DMS153 treated with DMSO at 0.1 percent for 48 hours (cell line): ENCODE data around the gene OR1C1.
"Not testable (repeated sequence)": the region's sequence is repeated elsewhere in the genome, so short reads cannot be mapped to it uniquely, and the experiment has no call there.

ENCODE experiments used
- DNase-seq: peaks from one replicate; lab custom pipeline; 2025; ENCODE audit not compliant: unreplicated experiment; lab: John Stamatoyannopoulos, UW

The OR1C1 gene, protein sequence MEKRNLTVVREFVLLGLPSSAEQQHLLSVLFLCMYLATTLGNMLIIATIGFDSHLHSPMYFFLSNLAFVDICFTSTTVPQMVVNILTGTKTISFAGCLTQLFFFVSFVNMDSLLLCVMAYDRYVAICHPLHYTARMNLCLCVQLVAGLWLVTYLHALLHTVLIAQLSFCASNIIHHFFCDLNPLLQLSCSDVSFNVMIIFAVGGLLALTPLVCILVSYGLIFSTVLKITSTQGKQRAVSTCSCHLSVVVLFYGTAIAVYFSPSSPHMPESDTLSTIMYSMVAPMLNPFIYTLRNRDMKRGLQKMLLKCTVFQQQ

GRCh38 chr1:247760456-247760855 lies at the start of gene OR1C1:
OR1C1 (minus strand) TSS chr1:247760556; CDS start chr1:247758406, 2,150 bp downstream.
- no peak for DNase-seq

DNA sequence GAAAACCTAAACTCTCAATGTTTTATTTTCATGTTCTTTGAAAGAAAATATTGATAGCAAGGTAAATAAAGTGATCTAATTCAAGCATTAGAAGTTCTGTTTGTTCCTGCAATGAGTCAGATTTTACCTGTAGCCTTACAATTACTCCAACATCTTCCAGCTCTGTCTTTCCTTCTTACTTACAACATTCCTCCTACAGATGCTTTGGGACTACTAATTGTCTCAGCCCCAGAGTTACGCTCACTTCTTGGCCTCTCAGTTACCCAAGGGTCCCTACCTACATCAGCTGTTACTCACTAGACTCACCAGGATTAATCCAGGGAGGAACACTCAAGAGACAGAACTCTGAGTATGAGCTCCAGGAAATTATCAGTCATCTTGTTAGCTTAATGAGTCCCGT lies 37.2 kb upstream of the OR1C1 start:
- no peak for DNase-seq

- no peak for DNase-seq
These were observed 9.2 kb upstream of the OR1C1 start for GRCh38 chr1:247769603-247770002.

DNA sequence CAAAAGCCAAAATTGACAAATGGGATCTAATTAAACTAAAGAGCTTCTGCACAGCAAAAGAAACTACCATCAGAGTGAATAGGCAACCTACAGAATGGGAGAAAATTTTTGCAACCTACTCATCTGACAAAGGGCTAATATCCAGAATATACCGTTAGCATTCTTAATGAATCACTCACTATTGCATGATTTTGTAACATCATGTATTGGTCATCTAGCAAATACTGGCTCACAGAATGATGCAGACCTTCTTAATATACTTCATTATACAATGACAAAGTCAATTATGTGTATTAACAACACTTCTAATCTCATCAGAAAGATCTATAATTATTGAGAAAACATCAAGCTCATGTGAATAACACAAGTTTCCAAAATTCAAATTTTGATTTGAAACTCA lies 6.0 kb downstream of the OR1C1 start:
- DNase-seq: not testable (repeated sequence)

GRCh38 chr1:247749870-247750269 lies 10.5 kb downstream of the OR1C1 start:
- no peak for DNase-seq

DNA sequence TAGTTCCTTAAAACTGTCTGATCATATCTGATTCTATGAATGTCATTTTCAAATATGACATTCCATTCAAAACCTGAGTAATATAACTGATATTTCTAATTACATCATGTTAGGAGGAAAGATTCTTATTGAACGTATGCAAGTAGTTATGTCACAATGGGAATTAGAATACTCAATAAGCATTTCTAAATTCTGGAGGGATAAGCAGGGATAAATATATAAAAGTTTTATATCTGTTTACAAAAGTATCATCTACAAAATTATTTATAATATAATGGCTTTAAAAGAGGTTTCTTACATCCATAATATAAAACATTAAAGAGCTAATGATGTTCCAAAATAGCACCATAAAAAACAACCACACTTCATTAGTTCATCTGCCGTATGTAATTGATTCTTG lies 12.3 kb downstream of the OR1C1 start, which contains the start of gene OR14A2:
Gene OR14A2, minus strand, starts transcription at position 101 of the 400 bp plus-strand sequence.
- no peak for DNase-seq

GRCh38 chr1:247747616-247748015 lies 12.7 kb downstream of the OR1C1 start:
- DNase-seq: no peak

DNA sequence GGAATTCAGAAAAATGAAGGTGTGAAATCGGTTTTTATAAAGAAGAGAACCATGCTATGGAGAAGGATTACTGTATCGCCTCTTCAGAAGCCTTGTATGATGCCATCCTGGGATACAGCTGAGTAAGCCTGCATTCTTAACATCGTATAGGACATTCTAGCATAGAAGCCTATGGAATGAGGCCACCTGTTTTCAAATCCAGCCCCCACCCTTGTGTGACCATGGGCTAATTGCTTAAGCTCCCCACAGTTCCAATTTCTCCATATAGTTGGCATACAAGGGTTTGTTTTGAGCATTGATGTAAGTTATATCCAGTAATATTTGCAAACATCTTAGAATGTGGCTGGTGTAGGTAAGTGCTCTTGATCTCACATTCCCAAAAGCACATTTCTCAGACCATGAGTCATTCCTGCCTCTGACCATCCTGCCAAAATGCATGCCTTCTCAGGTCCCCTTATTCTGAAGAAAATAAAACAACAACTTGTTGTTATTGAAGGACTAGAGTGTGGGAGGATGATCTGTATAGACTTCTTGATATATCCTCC lies 13.9 kb downstream of the OR1C1 start:
- no peak for DNase-seq

DNA sequence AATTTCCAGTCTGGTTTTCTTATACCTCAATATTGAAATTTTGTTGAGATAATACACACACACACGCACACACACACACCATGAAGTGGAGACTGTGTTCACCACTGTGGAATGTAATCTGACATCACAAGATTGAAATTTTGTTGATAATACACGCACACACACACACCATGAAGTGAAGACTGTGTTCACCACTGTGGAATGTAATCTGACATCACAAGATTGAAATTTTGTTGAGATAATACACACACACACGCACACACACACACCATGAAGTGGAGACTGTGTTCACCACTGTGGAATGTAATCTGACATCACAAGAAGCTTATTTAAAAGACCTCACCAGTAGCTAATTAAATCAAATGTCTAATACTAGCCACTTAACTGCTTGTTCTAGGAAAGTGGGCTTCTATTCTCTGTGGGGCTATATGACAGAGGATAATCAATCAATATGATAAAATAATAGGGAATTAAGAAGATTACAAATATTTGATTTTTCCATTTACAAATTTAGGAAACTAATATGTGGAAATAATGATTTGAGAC lies 18.1 kb downstream of the OR1C1 start:
- not testable (repeated sequence) for DNase-seq

DNA sequence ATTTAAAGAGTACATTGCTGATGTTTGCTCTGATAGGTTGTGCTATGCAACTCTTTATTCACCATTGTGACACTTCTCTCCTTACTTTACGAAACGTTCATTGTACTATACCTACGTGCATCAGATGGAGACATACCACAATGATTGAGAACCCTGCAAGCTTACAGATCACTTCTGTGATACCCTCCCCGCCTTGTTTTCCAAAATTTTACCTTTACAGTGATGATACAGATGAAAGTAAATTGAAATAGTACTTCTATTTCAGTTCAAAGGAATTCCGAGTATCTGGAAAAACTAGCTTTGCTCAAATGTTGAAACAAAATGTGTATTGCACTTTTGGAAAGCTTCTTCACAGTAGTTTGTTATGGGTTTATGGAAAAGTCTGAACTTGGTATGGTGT lies 18.6 kb downstream of the OR1C1 start:
- no peak for DNase-seq

- DNase-seq: no peak
These were observed 19.6 kb downstream of the OR1C1 start for GRCh38 chr1:247740721-247741120.

DNA sequence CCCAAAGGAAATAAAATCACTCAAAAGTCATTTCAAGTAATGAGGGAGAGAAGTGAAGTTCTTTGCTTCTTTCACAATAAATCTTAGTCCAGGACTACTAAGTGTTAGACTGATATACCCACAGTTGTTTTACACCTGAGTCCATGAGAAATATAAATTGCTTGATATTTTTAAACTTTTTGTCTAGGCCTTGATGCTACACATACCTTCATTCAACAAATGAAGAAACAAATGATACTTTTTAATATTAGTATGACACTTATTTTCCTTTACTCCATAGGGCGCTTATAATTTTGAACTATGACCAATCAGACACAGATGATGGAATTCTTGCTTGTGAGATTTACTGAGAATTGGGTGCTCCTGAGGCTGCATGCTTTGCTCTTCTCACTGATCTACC lies 22.0 kb downstream of the OR1C1 start, which contains the start of gene OR14K1:
Gene OR14K1, plus strand, starts transcription at position 301 of the 400 bp plus-strand sequence. Its CDS starts 0 bp downstream, at position 301.
- DNase-seq: no peak

DNA sequence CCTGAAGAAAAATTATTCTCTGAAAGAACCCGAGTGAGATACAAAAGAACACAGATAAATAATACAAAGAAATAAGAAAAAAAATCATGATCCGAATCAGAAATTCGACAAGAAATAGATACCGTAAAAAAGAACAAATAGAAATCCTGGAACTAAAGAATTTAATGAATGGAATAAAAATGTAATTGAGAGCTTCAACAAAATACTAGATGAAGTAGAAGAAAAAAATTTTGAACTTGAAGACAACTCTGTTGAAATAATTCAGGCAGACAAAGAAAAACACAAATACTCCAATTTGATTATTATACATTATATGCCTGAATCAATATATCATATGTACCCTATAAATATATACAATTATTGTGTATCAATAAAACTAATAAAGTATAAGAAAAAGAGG lies 39.1 kb downstream of the OR1C1 start:
- DNase-seq: no peak

GRCh38 chr1:247716546-247716945 lies 43.8 kb downstream of the OR1C1 start, which contains the start of gene OR6F1:
OR6F1 (minus strand) TSS chr1:247716646; CDS start chr1:247712755, 3,891 bp downstream.
- DNase-seq: no peak

DNA sequence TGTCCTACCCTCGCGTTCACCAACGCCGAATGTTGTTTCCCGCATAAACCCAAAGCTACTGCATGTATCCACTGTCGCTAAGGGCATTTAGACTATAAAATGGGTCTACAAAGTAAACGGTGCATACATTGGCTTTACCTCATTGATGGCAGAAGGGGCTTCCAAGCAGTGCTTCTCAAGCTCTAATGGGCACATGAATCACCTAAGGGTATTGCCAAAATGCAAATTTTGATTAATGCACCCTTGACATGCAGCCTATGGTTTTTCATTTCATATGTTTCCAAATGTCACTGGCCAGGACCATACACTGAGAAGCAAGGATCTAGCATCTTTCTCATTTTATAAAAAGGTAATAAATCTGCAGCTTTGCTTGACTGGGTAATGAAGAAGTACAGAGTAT lies 46.6 kb downstream of the OR1C1 start:
- no peak for DNase-seq

DNA sequence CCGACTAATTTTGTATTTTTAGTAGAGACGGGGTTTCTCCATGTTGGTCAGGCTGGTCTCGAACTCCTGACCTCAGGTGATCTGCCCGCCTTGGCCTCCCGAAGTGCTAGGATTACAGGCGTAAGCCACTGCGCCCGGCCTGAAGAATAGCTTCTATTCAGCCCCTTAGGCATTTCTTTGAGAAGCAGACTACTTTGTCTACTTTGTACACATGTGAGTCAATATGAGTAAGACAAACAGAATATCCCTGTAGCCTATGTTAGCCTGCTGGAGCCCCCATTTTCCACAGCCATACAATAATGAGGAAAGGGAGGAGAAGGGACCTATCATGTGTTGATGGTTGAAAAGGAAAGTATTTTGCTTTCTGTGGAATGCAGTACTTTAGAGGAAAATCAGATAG lies 49.7 kb downstream of the OR1C1 start:
- not testable (repeated sequence) for DNase-seq
